ENCODE results near the gene CEP112. TPM values are rescaled to one million over a fixed set of nuclear protein-coding genes. Genes with fewer than 3 reads are reported as not detected.

The CEP112 gene
- total and polyA plus RNA-seq, 2 of the 13 experiments (the other 11 are each of a cell fraction or from before 2014, with no cell fraction given): 1.2 to 3.4 TPM

DNA sequence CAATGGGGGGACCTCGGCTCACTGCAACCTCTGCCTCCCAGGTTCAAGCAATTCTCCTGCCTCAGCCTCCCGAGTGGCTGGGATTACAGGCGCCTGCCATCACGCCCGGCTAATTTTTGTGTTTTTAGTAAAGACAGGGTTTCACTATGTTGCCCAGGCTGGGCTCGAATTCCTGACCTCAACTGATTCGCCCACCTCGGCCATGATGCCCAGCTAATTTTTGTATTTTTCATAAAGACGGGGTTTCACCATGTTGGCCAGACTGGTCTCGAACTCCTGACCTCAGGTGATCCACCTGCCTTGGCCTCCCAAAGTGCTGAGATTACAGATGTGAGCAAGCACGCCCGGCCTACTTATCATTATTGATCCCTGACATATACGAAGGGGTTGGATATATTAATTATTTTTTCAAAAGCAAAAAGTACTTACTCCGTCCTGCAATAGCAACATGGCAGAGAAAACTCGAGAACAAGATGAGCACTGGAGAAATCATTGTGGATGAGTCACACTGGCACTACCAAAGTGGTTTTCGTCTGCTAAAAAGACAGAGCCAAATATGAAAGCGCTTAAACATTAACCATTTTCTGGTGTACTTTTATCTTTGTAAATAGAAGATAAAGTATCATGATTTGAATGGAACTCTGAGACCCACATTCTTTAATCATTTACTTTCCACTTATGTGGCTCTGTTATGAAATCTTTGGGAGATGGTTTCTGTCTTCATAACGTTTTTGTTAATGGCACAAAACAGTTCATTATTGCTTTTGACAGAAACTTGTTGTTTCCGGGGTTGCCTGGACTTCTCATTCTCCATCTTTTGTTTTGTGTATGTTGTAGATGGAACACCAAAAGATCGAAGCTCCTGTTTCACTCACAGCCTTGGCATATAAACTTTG, 37.2 kb upstream of the CEP112 start, which contains the start of gene APOH (continued):
- TF ChIP-seq, protein P1, sequence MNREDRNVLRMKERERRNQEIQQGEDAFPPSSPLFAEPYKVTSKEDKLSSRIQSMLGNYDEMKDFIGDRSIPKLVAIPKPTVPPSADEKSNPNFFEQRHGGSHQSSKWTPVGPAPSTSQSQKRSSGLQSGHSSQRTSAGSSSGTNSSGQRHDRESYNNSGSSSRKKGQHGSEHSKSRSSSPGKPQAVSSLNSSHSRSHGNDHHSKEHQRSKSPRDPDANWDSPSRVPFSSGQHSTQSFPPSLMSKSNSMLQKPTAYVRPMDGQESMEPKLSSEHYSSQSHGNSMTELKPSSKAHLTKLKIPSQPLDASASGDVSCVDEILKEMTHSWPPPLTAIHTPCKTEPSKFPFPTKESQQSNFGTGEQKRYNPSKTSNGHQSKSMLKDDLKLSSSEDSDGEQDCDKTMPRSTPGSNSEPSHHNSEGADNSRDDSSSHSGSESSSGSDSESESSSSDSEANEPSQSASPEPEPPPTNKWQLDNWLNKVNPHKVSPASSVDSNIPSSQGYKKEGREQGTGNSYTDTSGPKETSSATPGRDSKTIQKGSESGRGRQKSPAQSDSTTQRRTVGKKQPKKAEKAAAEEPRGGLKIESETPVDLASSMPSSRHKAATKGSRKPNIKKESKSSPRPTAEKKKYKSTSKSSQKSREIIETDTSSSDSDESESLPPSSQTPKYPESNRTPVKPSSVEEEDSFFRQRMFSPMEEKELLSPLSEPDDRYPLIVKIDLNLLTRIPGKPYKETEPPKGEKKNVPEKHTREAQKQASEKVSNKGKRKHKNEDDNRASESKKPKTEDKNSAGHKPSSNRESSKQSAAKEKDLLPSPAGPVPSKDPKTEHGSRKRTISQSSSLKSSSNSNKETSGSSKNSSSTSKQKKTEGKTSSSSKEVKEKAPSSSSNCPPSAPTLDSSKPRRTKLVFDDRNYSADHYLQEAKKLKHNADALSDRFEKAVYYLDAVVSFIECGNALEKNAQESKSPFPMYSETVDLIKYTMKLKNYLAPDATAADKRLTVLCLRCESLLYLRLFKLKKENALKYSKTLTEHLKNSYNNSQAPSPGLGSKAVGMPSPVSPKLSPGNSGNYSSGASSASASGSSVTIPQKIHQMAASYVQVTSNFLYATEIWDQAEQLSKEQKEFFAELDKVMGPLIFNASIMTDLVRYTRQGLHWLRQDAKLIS (CRISPR knock-in tag; IDR thresholded peaks at IDR 0.05): 0 out of 2 replicates have a peak, but pooled peaks have one; percentile 56
- TF ChIP-seq DNMT1 (CRISPR knock-in tag; IDR thresholded peaks at IDR 0.05) (no peak), CEBPG (CRISPR knock-in tag; IDR thresholded peaks at IDR 0.05) (peak; percentile 90), TBX2 (CRISPR knock-in tag; IDR thresholded peaks at IDR 0.05; ENCODE audit: borderline replicate concordance) (peak; percentile 74), KDM3A (CRISPR knock-in tag; IDR thresholded peaks at IDR 0.05; ENCODE audit: low read depth) (0 out of 2 replicates have a peak, but pooled peaks have one; percentile 17), ZNF792 (CRISPR knock-in tag; IDR thresholded peaks at IDR 0.05) (peak; percentile 82), HES4 (CRISPR knock-in tag; IDR thresholded peaks at IDR 0.05; ENCODE audit: borderline replicate concordance) (peak; percentile 56; the same call in 1 of the 2 replicates), FOXK2 (IDR thresholded peaks at IDR 0.05) (0 out of 2 replicates have a peak, but pooled peaks have one; percentile 42), NCOA1 (CRISPR knock-in tag; IDR thresholded peaks at IDR 0.05) (0 out of 2 replicates have a peak, but pooled peaks have one; percentile 32), SMC3 (IDR thresholded peaks at IDR 0.05; ENCODE audit: low read length) (no peak), ZNF556 (CRISPR knock-in tag; IDR thresholded peaks at IDR 0.05; ENCODE audit: borderline replicate concordance) (0 out of 2 replicates have a peak, but pooled peaks have one; percentile 48)
- TF ChIP-seq, protein P2, sequence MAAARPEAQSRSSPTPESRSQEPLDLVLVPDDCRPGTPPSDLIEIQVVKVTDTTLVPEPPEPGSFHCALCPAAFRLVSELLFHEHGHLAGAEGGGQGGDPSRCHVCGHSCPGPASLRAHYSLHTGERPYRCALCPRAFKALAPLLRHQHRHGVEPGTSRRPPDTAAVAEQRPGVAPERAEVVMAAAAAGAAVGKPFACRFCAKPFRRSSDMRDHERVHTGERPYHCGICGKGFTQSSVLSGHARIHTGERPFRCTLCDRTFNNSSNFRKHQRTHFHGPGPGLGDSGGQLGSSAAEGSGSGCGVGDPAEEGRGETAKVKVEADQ (CRISPR knock-in tag; IDR thresholded peaks at IDR 0.05; ENCODE audit: borderline replicate concordance): peak; percentile 54; the same call in 1 of the 2 replicates
- TF ChIP-seq, protein P3, sequence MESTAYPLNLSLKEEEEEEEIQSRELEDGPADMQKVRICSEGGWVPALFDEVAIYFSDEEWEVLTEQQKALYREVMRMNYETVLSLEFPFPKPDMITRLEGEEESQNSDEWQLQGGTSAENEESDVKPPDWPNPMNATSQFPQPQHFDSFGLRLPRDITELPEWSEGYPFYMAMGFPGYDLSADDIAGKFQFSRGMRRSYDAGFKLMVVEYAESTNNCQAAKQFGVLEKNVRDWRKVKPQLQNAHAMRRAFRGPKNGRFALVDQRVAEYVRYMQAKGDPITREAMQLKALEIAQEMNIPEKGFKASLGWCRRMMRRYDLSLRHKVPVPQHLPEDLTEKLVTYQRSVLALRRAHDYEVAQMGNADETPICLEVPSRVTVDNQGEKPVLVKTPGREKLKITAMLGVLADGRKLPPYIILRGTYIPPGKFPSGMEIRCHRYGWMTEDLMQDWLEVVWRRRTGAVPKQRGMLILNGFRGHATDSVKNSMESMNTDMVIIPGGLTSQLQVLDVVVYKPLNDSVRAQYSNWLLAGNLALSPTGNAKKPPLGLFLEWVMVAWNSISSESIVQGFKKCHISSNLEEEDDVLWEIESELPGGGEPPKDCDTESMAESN (CRISPR knock-in tag; conservative IDR thresholded peaks at IDR 0.05): no peak; the same call in 1 of the 2 replicates
- TF ChIP-seq, protein P4, sequence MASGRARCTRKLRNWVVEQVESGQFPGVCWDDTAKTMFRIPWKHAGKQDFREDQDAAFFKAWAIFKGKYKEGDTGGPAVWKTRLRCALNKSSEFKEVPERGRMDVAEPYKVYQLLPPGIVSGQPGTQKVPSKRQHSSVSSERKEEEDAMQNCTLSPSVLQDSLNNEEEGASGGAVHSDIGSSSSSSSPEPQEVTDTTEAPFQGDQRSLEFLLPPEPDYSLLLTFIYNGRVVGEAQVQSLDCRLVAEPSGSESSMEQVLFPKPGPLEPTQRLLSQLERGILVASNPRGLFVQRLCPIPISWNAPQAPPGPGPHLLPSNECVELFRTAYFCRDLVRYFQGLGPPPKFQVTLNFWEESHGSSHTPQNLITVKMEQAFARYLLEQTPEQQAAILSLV (CRISPR knock-in tag; IDR thresholded peaks at IDR 0.05; ENCODE audit: borderline replicate concordance): no peak
- TF ChIP-seq, protein P5, sequence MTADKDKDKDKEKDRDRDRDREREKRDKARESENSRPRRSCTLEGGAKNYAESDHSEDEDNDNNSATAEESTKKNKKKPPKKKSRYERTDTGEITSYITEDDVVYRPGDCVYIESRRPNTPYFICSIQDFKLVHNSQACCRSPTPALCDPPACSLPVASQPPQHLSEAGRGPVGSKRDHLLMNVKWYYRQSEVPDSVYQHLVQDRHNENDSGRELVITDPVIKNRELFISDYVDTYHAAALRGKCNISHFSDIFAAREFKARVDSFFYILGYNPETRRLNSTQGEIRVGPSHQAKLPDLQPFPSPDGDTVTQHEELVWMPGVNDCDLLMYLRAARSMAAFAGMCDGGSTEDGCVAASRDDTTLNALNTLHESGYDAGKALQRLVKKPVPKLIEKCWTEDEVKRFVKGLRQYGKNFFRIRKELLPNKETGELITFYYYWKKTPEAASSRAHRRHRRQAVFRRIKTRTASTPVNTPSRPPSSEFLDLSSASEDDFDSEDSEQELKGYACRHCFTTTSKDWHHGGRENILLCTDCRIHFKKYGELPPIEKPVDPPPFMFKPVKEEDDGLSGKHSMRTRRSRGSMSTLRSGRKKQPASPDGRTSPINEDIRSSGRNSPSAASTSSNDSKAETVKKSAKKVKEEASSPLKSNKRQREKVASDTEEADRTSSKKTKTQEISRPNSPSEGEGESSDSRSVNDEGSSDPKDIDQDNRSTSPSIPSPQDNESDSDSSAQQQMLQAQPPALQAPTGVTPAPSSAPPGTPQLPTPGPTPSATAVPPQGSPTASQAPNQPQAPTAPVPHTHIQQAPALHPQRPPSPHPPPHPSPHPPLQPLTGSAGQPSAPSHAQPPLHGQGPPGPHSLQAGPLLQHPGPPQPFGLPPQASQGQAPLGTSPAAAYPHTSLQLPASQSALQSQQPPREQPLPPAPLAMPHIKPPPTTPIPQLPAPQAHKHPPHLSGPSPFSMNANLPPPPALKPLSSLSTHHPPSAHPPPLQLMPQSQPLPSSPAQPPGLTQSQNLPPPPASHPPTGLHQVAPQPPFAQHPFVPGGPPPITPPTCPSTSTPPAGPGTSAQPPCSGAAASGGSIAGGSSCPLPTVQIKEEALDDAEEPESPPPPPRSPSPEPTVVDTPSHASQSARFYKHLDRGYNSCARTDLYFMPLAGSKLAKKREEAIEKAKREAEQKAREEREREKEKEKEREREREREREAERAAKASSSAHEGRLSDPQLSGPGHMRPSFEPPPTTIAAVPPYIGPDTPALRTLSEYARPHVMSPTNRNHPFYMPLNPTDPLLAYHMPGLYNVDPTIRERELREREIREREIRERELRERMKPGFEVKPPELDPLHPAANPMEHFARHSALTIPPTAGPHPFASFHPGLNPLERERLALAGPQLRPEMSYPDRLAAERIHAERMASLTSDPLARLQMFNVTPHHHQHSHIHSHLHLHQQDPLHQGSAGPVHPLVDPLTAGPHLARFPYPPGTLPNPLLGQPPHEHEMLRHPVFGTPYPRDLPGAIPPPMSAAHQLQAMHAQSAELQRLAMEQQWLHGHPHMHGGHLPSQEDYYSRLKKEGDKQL (CRISPR knock-in tag; IDR thresholded peaks at IDR 0.05; ENCODE audit: low read depth): peak; percentile 20; the same call in 1 of the 2 replicates

Measured in HepG2 (cell line).